Colonic mucosa (tissue), 4 donors: ENCODE data around the gene SLC35E4. TPM values are rescaled to one million over a fixed set of nuclear protein-coding genes. Genes with fewer than 3 reads are reported as not detected.
A peak's percentile ranks its signal among the peaks of the same experiment; 100 is the strongest.
"Not testable (repeated sequence)": the region's sequence is repeated elsewhere in the genome, so short reads cannot be mapped to it uniquely, and the experiment has no call there.

Experiments used
- DNase-seq: peaks from one replicate; pipeline ENCODE4 v3.0.0-alpha.2; 2020
- H3K27ac ChIP-seq: fragments of 200-600 bp; one replicate; pipeline ENCODE4 v1.8.0; 2021
- H3K27me3 ChIP-seq: fragments of 200-600 bp; one replicate; pipeline ENCODE4 v1.8.0; 2021
- H3K36me3 ChIP-seq: fragments of 200-600 bp; one replicate; pipeline ENCODE4 v1.8.0; 2021
- H3K4me1 ChIP-seq: fragments of 200-600 bp; one replicate; pipeline ENCODE4 v1.8.0; 2021; ENCODE audit warnings: mild to moderate bottlenecking
- H3K4me3 ChIP-seq: fragments of 200-600 bp; one replicate; pipeline ENCODE4 v1.8.0; 2021
- H3K9ac ChIP-seq, 2 donors: one replicate each; pipeline ENCODE4 v1.7.0; 2013; ENCODE audit warnings: control low read depth in 2 of 2, low read depth in 2 of 2, low read length in 2 of 2
- H3K9me3 ChIP-seq: fragments of 200-600 bp; one replicate; pipeline ENCODE4 v1.8.0; 2021
- intact Hi-C: fragments of 100-400 bp; cut with DNase I; formaldehyde crosslinking; loops from one replicate; pipeline ENCODE4 v1.14.1; 2022
- total RNA-seq, 2 donors: library from RNA; stranded (reverse); fragmentation: NEBNext Ultra II Directional in 1 of 2; extraction: Animal tissue kit (Norgen Biotek cat#: 25700) in 1 of 2; gene quantifications; one replicate each; pipeline ENCODE4 v1.2.1, GENCODE V29; 2021
- TF ChIP-seq, protein P1 (sequence below): fragments of 200-600 bp; IDR thresholded peaks from one replicate; pipeline ENCODE4 v1.8.0; 2022; ENCODE audit warnings: antibody characterized with exemption, mild to moderate bottlenecking
- donor health status: healthy.
- donor health status: DM: no; HTN: no; CAD: no.
- donor health status: DM: no; HTN: no; CAD: no.

The SLC35E4 gene, protein sequence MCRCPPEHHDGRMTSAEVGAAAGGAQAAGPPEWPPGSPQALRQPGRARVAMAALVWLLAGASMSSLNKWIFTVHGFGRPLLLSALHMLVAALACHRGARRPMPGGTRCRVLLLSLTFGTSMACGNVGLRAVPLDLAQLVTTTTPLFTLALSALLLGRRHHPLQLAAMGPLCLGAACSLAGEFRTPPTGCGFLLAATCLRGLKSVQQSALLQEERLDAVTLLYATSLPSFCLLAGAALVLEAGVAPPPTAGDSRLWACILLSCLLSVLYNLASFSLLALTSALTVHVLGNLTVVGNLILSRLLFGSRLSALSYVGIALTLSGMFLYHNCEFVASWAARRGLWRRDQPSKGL
- 1 to 10 TPM; 5.7 to 7.0 TPM for total RNA-seq

GRCh38 chr22:30635273-30636225 lies at the start of gene SLC35E4:
Gene SLC35E4, plus strand, starts transcription at chr22:30635781. Its CDS starts 670 bp downstream, at chr22:30636451.
- H3K27me3 ChIP-seq, result no peaks in the 10 kb centered on the region
- peak within 1 kb of the TSS; percentile 76 to 84 for H3K9ac ChIP-seq
- H3K36me3 ChIP-seq, result no peaks in the 10 kb centered on the region
- TF ChIP-seq, protein P1, sequence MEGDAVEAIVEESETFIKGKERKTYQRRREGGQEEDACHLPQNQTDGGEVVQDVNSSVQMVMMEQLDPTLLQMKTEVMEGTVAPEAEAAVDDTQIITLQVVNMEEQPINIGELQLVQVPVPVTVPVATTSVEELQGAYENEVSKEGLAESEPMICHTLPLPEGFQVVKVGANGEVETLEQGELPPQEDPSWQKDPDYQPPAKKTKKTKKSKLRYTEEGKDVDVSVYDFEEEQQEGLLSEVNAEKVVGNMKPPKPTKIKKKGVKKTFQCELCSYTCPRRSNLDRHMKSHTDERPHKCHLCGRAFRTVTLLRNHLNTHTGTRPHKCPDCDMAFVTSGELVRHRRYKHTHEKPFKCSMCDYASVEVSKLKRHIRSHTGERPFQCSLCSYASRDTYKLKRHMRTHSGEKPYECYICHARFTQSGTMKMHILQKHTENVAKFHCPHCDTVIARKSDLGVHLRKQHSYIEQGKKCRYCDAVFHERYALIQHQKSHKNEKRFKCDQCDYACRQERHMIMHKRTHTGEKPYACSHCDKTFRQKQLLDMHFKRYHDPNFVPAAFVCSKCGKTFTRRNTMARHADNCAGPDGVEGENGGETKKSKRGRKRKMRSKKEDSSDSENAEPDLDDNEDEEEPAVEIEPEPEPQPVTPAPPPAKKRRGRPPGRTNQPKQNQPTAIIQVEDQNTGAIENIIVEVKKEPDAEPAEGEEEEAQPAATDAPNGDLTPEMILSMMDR, result no peak
- intact Hi-C loops, result loop anchor here (2.0 to 10.0 kb wide), 2 partner anchors 119 to 289 kb away; no protein-coding TSS in a partner anchor
- no peaks in the 10 kb centered on the region for H3K9me3 ChIP-seq
- H3K27ac ChIP-seq, result peak within 1 kb of the TSS; percentile 84
- peak; percentile 99 for DNase-seq
- H3K4me3 ChIP-seq, result peak within 1 kb of the TSS; percentile 72
- peaks cover 15% of the 10 kb centered on the region for H3K4me1 ChIP-seq

DNA sequence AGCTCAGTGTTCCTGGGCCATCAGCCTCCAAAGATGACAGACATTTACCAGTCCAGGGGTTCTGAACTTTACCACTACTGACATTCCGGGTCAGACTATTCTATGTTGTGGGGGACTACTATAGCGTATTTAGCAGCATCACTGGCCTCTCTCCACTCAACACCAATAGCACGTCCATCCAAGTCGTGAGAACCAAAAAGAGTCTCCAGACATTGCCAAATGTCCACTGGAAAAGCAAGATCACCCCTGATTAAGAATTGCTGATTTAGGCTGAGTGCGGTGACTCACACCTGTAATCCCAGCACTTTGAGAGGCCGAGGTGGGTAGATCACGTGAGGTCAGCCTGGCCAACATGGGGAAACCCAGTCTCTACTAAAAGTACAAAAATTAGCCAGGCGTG lies 49.2 kb upstream of the SLC35E4 start:
- Histone ChIP-seq H3K9ac (no peak overlapping the region), H3K36me3 (peaks cover 31% of the 10 kb centered on the region), H3K9me3 (no peaks in the 10 kb centered on the region), H3K4me3 (no peak overlapping the region), H3K27ac (no peak overlapping the region), H3K27me3 (no peaks in the 10 kb centered on the region), H3K4me1 (peaks cover 3% of the 10 kb centered on the region)
- no peak for DNase-seq
- intact Hi-C loops, result no loop called here
- TF ChIP-seq, protein P1, result no peak

- Histone ChIP-seq H3K27ac (peak overlapping the region; percentile 71), H3K4me3 (peak overlapping the region; percentile 95), H3K9ac (peak overlapping the region; percentile 54 to 89), H3K4me1 (peaks cover 3% of the 10 kb centered on the region), H3K27me3 (no peaks in the 10 kb centered on the region), H3K9me3 (no peaks in the 10 kb centered on the region), H3K36me3 (peaks cover 22% of the 10 kb centered on the region)
- intact Hi-C loops, result no loop called here
- TF ChIP-seq, protein P1, result no peak
- no peak for DNase-seq
Observed at GRCh38 chr22:30591191-30591587, 44.4 kb upstream of the SLC35E4 start.

- intact Hi-C loops, result no loop called here
- no peaks in the 10 kb centered on the region for H3K9me3 ChIP-seq
- H3K9ac ChIP-seq, result peak within 1 kb of the TSS; percentile 54 to 89
- TF ChIP-seq, protein P1, result no peak
- no peaks in the 10 kb centered on the region for H3K27me3 ChIP-seq
- peaks cover 3% of the 10 kb centered on the region for H3K4me1 ChIP-seq
- peak within 1 kb of the TSS; percentile 71 for H3K27ac ChIP-seq
- peak; percentile 95 for DNase-seq
- H3K4me3 ChIP-seq, result peak within 1 kb of the TSS; percentile 95
- peaks cover 16% of the 10 kb centered on the region for H3K36me3 ChIP-seq
Observed at GRCh38 chr22:30591588-30592359, 43.8 kb upstream of the SLC35E4 start, which contains the start of gene PES1. Gene PES1, minus strand, starts transcription at chr22:30591910. Its CDS starts 77 bp downstream, at chr22:30591833.

GRCh38 chr22:30592360-30592713 lies 43.2 kb upstream of the SLC35E4 start:
- H3K4me1 ChIP-seq, H3K9ac ChIP-seq, intact Hi-C loops, H3K27ac ChIP-seq, H3K27me3 ChIP-seq, H3K9me3 ChIP-seq, DNase-seq: not testable (repeated sequence)
- H3K4me3 ChIP-seq, result peak overlapping the region; percentile 95
- peaks cover 10% of the 10 kb centered on the region for H3K36me3 ChIP-seq
